Stimulated activated CD4-positive, alpha-beta T cell treated with anti-CD3 and anti-CD28 coated beads, TNF-alpha, amount 100 ng/mL, for 48 hours (primary cell): ENCODE measurements around the gene CPNE4.

Source experiments
- DNase-seq, 3 donors: peaks; one replicate each; pipeline ENCODE4 v3.0.0-alpha.2; 2020; ENCODE audit warnings: low read depth in 3 of 3

CPNE4 gene

DNA sequence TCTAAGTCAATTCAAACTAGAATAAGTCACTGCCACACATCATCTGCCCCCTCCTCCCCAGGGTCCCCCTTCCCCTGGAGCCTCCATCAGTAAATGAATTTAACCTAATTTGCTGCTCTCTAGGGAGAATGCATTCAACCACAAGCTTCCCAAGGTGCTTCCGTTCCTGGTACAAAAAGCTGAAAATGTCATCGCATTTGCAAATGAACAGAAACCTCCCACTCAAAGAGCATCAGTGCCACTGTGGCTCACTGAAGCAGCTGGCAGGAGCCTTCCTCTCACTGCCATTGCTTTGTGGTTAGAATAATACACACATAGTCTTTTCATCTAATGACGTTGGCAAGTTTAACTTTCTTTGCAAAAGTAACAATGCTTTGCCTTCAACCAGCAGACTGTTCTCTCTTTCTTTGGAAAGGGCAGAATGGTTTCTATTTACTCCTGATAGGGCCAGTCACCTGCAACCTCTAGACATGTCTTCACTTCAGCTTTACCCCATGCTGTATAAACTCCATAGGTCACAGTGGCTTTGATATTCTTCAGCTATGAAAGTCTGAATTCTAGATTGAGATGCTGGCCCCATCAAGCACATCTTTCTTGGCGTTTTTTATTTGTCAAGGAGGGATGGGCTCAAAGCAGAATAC is 238.1 kb downstream of the CPNE4 start:
- DNase-seq, result no peak

DNA sequence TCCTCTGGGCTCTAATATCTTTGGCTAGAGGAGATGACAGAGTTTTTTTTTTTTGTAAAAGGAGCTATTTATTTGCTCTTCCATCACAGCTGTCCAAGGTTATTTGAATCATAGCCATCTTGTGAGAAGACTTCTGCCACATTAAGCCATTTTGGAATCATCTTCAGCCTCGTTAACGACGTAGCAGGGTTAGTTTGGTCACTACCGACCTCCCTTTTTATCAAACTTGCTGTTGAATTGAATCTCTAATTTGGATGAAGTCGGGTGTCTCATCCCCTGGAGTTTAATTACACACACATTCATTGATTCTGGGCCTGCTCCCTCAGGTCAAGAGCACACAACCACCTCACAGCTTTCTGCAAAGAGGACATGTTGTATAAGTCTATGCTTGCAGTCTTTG is 238.7 kb downstream of the CPNE4 start:
- no peak for DNase-seq

GRCh38 chr3:131795390-131796090 is 239.3 kb downstream of the CPNE4 start:
- no peak for DNase-seq

DNA sequence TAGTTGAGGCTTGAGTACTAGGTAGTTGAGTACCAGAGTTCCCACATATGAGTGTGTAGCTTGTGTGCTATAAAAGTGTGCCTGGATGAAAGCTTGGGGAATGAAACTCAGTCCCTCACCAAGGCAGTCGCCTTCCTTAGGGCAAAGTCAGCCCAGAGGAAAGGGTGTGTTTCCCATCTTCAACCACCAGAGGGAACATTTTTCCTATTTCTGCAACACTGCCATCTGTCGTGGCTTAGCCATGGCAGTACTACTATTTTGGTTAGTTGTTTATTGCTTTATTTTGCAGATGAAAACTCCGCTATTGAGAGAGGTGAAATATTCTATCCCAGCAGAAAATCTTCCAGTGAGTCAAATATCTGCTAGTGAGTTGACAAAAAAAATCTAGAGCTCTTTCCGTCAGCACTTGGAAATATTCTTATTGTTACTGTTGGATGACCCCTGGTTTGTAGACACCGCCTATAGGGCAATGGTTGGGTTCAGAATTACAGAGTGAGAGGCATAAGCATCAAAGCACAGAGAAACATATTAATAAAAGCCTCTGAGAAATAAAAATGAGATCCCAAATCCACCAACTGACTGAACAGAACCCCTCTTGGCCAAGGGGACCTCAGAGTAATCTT is 239.9 kb downstream of the CPNE4 start:
- no peak for DNase-seq

GRCh38 chr3:131793870-131794269 is 240.9 kb downstream of the CPNE4 start:
- no peak for DNase-seq

DNA sequence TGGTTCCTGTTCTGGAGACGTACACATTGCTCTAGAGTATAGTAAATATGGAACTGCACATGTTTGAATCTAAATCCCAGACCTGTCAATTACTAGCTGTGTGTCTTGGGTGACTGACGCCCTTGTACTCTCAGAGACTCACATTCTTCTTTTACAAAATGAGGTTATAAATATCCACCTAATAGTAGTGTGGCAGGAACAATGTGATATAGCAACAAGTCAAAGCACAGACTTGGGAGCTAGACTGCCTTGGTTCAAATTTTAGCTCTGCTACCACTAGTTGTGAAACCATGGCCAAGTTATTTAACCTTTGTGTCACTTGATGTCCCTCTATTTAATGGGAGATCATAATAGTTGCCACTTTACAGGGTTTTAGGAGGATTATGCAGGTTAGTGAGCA is 245.6 kb downstream of the CPNE4 start:
- DNase-seq, result no peak

DNA sequence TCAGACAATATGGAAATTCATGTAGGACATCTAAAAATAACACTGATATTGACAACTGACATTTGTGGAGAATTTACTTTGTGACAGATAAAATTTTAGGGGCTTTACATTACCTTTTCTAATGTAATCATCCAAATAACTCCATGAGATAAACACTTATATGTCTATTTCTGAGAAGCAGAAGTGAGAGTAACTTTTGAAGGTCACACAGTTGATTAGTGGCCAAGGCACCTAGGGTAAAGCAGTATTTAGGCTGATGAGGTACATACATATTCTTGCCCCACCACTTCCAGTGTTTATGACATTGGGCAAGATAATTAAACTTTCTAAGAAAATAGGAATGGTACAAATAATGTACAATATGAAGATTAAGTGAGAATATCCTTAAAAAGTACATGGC is 248.4 kb downstream of the CPNE4 start:
- no peak for DNase-seq

DNA sequence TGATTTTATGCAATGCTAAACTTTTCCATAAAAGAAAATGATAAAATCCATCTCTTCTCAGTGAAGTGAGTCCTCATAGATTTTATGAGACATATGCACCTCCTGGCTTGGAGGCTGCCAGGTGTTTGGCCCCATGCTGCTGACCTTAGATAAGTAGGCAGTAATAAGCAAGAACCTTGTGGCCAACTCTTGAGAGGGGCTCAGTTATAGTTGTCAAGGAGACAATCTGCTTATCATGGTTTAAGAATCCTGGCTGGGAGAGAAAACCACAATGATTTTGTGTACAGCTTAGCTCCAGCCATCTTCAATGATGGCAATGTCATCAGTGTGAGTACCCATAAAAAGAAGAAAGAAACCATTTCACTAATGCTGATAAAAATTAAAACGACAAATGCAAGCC is 252.1 kb downstream of the CPNE4 start:
- DNase-seq, result no peak

DNA sequence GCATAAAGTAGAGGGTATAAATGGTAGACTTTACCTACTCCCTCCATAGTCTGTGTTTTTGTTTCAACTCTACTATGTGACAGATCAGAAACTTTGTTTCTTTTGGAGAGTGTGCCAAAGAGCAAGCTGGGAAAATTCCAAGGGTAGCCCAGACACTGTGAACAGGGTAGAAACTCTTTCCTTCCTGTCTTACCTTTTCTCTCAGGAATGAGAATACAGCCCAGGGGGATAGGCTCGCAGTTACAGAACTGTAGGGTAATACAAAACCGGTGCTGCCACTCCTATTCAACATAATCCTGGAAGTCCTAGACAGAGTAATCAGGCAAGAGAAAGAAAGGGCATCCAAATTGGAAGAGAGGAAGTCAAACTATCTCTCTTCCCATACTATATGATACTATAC is 256.3 kb downstream of the CPNE4 start:
- DNase-seq, result no peak

DNA sequence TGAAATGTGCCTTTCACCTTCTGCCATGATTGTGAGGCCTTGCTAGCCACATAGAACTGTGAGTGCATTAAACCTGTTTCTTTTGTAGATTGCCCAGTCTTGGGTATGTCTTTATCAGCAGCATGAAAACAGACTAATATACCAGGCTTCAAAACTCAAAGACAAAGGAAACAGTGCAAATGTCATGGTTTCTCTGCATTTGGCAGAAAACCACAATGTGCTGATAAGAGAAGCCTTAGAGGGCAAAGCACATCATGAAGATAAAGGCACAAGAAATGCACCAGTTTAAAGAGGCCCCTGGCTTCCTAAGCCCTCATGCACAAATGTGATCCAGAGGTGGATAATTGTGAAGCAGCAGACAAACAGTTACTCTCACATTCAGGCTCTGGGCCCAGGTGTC is 259.2 kb downstream of the CPNE4 start:
- no peak for DNase-seq

DNA sequence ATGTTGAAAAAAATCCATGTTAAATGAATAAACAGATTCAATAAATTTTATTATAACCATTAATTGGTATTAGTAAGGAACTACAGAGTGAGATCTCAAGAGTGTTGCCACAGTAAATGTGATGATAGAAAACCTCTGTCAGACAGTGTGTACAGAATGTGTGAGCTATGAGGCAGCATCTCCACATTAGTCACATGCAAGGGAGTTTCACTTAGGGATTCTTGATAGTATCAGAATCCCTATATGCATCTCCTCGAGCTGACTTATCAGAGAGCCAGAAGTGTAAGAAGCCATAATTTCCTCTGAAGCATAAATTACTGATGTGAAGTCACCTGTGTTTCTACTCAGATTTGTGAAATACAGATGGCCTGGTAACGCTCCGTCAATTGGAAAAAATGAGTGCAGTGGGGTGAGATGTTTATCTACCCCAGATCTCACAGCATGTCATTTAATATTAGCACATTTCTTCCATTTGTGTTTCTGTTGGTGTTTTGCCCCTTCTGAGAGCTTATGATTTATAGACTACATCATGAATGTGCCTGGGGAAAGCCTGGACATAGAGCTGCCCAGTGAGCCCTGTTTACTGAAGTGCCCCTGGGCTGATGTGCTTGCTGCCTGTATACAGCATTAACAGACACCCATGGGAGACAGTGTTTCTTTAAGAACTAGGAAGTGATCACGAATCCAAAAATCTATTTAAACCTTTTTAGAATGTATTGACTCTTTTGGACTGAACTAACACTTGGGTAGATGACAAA is 262.4 kb downstream of the CPNE4 start:
- DNase-seq, result no peak

DNA sequence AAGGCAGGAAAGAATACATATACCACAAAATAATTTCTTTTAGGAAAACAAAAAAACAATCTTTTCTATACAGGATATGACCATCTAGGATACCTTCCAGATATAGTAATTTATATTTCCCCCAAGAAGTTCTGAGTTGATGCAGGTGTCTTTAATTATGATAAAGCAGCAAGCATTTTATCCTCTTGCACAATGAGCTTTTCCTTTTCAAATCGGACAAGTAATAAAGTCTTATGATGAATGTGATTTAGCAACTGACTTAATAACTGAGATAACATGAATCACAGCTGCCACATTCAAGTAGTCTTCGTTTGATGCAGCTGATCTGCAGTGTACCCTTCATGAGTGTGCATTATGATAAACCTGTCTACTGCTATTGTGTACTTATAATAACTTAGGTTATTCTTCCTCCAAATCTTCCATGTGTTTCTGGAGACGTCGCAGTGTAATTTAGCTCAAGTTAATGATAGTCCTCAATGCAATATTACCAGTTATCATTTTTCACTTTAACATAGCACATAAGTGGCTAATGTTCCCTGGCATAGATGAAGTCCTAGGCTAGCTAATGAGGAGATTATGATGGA is 271.7 kb downstream of the CPNE4 start:
- no peak for DNase-seq

DNA sequence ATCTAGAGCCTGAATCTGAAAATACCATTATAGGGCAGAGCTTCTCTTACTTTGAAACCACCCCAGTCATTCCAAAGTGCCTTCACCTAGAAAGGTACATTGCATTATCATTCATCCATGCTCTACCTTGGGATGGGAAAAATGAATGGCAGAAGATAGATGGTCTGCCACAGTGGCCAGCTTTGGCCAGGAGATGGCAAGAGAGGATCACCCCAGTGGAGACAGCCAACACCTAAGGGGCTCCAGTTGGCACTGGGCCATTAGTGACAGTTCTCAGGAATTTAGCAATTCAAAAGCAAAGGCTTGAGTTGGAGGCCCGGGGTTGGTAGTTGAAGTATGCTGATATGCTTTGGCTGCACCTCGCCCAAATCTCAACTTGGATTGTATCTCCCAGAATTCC is 278.4 kb downstream of the CPNE4 start:
- no peak for DNase-seq

- DNase-seq, result no peak
Measured at GRCh38 chr3:131755380-131755779, 279.4 kb downstream of the CPNE4 start.

GRCh38 chr3:131750256-131750655 is 284.6 kb downstream of the CPNE4 start:
- no peak for DNase-seq

DNA sequence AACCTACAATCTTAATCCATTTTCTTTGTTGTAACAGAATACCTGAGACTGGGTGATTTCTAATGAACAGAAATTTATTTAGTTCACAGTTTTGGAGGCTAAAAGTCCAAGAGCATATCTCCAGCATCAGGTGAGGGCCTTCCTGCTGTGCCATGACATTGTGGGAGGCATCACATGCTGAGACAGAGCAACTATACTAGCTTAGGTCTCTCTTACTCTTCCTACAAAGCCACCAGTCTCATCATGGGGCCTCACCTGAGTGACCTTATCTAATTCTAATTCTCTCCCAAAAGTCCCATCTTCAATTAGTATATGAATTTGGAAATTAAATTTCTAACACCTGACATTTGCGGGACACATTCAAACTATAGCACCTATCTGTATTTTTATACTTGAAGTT is 285.0 kb downstream of the CPNE4 start:
- DNase-seq, result no peak

- no peak for DNase-seq
Measured at GRCh38 chr3:131747466-131747865, 287.3 kb downstream of the CPNE4 start.

GRCh38 chr3:131744765-131745164 is 290.0 kb downstream of the CPNE4 start:
- DNase-seq, result no peak

GRCh38 chr3:131743126-131743525 is 291.7 kb downstream of the CPNE4 start:
- DNase-seq, result no peak

DNA sequence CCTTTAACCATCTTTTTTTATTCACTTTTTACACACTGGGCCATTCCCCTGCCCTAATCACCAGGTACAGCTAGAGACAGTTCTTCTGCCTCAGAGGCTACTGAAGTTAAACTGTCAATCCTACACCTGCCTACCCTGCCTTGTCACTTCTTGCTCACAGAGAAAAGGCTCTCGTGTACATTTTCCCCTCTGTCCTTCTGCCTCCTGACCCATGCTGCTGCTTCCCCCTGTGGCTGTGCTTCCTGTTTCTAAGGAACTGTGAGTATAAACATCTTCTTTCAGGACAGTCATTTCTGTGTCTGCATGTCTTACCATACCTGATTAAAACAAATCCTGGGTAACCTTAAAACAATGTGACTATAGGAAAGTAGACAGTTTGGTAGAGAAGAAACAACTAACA is 295.6 kb downstream of the CPNE4 start:
- no peak for DNase-seq

DNA sequence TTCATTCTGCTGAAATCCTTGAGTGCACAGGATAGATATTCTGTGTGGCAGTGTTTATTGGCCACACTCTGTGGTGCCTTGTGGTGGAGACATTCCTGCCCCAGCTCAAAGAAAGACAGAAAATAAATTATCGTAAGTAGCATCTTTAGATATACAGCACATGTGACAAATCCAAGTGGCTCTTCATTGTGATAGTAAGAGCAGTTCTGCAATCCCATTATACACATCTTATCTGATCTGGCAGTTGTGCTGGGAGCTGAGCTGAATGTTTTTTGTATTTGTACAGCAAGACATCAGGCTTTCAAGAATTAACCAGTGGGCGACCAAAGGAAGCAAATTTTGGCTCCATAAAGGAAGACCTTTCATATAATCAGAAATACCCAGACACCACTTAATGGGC is 296.7 kb downstream of the CPNE4 start:
- no peak for DNase-seq

DNA sequence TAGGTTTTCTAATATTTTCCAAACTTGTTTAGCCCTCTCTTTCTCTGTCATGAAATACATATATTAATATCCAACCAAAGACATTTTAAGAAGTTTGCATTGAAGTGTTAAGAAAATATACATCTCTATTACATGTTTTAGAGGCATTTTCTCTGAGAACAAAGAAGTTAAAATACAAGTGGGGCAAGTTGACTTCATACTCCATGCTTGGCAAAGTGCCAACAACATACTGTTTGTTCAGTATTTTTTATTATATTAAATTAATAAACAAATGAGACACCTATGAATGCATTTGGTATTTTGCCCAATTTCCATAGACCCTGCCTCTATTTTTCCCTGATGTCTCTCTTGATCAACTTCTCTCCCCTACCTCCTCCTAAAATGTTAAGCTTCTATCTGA is 299.3 kb downstream of the CPNE4 start:
- no peak for DNase-seq
